Heart right ventricle (tissue), 16 donors: ENCODE data around the gene P2RY1. TPM values are rescaled to one million over a fixed set of nuclear protein-coding genes. Genes with fewer than 3 reads are reported as not detected.

Source experiments
- ATAC-seq, 8 donors: fragments of 200-7000 bp; cut with Tn5 transposase; one replicate each; pipeline ENCODE4 v1.9.1; 2020; ENCODE audit warnings: mild to moderate bottlenecking in 8 of 8, moderate library complexity in 8 of 8, moderate number of reproducible peaks in 1 of 8
- DNase-seq, 2 donors: peaks; one replicate each; pipeline ENCODE4 v3.0.0-alpha.2; 2020
- H3K27ac ChIP-seq, 10 donors: fragments of 200-600 bp; sonication (generic) in 2 of 10; one replicate each; pipeline versions ENCODE4 v1.5.0 to v1.8.0; 2020 to 2022; ENCODE audit warnings: mild to moderate bottlenecking in 3 of 10
- H3K27me3 ChIP-seq, 7 donors: fragments of 200-600 bp; one replicate each; pipeline ENCODE4 v1.8.0; 2021 to 2022; ENCODE audit warnings: mild to moderate bottlenecking in 2 of 7
- H3K36me3 ChIP-seq, 9 donors: fragments of 200-600 bp; sonication (generic) in 1 of 9; one replicate each; pipeline versions ENCODE4 v1.5.0 to v1.8.0; 2020 to 2022; ENCODE audit warnings: mild to moderate bottlenecking in 2 of 9
- H3K4me1 ChIP-seq, 9 donors: fragments of 200-600 bp; sonication (generic) in 1 of 9; one replicate each; pipeline versions ENCODE4 v1.5.0 to v1.8.0; 2020 to 2022; ENCODE audit warnings: mild to moderate bottlenecking in 4 of 9
- H3K4me3 ChIP-seq, 10 donors: fragments of 200-600 bp; sonication (generic) in 2 of 10; one replicate each; pipeline versions ENCODE4 v1.5.0 to v1.8.0; 2020 to 2022; ENCODE audit warnings: mild to moderate bottlenecking in 7 of 10, moderate library complexity in 2 of 10
- H3K9me3 ChIP-seq, 11 donors: fragments of 200-600 bp in 10 of 11; sonication (generic) in 2 of 11; one replicate each; pipeline versions ENCODE4 v1.5.0 to v1.8.0; 2013 to 2022; ENCODE audit warnings: mild to moderate bottlenecking in 2 of 11, control low read depth in 1 of 11, moderate library complexity in 1 of 11
- WGBS, 2 donors: extraction: QIAGEN DNeasy Blood & Tissue Kit; methylation state at CpG; one replicate each; pipeline ENCODE4 v1.1.7; 2013; ENCODE audit warnings: inconsistent platforms in 1 of 2; 5-methylcytosine and 5-hydroxymethylcytosine counted together
- intact Hi-C, 10 donors: fragments of 100-400 bp; cut with DNase I; formaldehyde crosslinking; loops; one replicate each; pipeline versions ENCODE4 v1.11.1 to v1.14.2; 2022
- polyA plus RNA-seq, 2 donors: library from polyadenylated mRNA; stranded (reverse); fragments of 200-250 nt; gene quantifications; one replicate each; pipeline ENCODE4 v1.2.3, GENCODE V29; 2013
- total RNA-seq, 10 donors: library from RNA; stranded (reverse); fragmentation: NEBNext Ultra II Directional in 3 of 10; extraction: Animal tissue kit (Norgen Biotek cat#: 25700) in 3 of 10; gene quantifications; one replicate each; pipeline versions ENCODE4 v1.2.1 to v1.2.4, GENCODE V29; 2021 to 2023
- TF ChIP-seq, protein P1 (sequence below), 9 donors: fragments of 200-600 bp; sonication (generic) in 2 of 9; IDR thresholded peaks; one replicate each; pipeline versions ENCODE4 v1.5.0 to v1.8.0; 2021 to 2022; ENCODE audit warnings: antibody characterized with exemption in 9 of 9, mild to moderate bottlenecking in 5 of 9, moderate library complexity in 1 of 9
- donor health status: Arrhythmogenic right ventricular cardiomyopathy.
- donor health status: ischemic (EF 13 %, LVEDD 7.1; RV severe dilation, severe dysfunction).
- donor health status: healthy with polysubstance abuse.
- donor health status: DM: no; HTN: yes; CAD: no.
- donor health status: DM: no; HTN: no; CAD: no.
- donor health status: ischemic (EF 25% LVEDD 6.9; RV normal size, moderate dysfunction).
- donor health status: ischemic (EF 25% LVEDD 5.7; RV mildly dilated, moderate dysfunction).
- donor health status: healthy.
- donor health status: DM: yes; HTN: yes; CAD: no.
- donor health status: Ischemic cardiomyopathy.
- donor health status: ischemic (EF 35%, LVEDD 5.7; RV mildly dilated, moderate dysfunction).
- donor health status: nonischemic (EF 11% LVEDD 7.7; RV severe dilation, severe dysfunction).
- donor health status: DM: yes; HTN: yes; CAD: no.
- donor health status: PGD.
- donor health status: ischemic (EF 29% LVEDD 5.4; RV normal size, mild dysfunction).
- donor health status: nonischemic (EF 23%, LVEDD 6.1; RV moderate dilation, normal function).

The P2RY1 gene
- total and polyA plus RNA-seq, 12 donors = 0.72 to 7.5 (median 4.3) TPM

DNA sequence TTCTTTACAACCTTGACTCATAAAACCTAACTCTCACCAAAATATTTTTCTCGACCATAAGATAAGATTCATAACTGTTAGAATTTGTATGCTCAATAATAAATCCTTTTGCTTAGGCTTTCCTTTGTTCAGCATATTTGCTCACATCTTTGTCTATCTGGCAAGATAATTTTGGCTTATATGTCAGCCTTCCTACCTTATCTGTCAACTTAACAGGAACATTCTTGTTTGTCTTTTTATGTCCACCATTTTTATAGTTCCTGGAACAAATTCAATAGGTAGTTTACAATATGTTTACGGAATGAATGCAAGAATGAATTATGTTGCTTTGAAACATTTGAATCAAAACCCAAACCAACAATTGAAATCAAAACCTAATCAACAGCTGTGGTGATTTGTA, 41.0 kb upstream of the P2RY1 start:
- no peak for DNase-seq
- WGBS, 2 donors = 91 to 95% methylated on average over 2 of the region's 2 CpGs
- intact Hi-C loops = no loop called here

DNA sequence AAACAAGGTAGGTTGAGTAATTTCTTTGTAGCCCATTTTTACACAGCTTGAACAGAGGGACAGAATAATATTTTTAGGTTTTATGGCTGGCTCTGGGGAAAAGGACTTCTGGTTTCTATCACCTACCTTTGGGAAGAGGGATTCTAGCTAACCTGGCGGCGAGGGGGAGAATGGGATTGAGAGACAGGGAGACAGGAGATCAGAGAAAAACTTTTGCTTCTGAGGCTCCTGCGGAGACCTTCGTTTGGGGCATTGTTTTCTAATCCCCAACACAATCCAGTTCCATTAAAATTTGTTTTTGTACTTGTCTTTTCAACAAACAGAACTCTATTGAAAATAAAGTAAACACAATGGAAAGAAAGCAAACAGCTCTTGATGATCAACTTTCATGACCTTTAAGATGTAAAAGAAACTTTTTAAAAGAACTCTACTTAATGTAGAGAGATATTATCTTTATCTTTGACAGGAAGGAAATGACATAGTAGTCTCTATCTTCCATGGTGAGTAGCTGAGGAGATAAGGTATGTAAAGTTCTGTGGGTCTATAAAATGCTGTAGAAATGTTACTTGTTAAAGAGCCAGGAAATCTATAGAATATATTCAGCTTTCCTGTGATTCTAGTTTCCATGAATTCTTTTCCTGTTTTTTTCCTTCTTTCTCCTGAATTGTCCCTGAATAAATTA, 37.0 kb upstream of the P2RY1 start:
- Histone ChIP-seq H3K4me1 (no peaks in the 10 kb centered on the region), H3K27ac (no peak overlapping the region), H3K27me3 (no peaks in the 10 kb centered on the region), H3K9me3 (peaks cover 0 to 4% (median 0%) of the 10 kb centered on the region in 11 donors), H3K36me3 (no peaks in the 10 kb centered on the region), H3K4me3 (no peak overlapping the region)
- no peak for ATAC-seq
- intact Hi-C loops = no loop called here
- DNase-seq = no peak
- TF ChIP-seq, protein P1, sequence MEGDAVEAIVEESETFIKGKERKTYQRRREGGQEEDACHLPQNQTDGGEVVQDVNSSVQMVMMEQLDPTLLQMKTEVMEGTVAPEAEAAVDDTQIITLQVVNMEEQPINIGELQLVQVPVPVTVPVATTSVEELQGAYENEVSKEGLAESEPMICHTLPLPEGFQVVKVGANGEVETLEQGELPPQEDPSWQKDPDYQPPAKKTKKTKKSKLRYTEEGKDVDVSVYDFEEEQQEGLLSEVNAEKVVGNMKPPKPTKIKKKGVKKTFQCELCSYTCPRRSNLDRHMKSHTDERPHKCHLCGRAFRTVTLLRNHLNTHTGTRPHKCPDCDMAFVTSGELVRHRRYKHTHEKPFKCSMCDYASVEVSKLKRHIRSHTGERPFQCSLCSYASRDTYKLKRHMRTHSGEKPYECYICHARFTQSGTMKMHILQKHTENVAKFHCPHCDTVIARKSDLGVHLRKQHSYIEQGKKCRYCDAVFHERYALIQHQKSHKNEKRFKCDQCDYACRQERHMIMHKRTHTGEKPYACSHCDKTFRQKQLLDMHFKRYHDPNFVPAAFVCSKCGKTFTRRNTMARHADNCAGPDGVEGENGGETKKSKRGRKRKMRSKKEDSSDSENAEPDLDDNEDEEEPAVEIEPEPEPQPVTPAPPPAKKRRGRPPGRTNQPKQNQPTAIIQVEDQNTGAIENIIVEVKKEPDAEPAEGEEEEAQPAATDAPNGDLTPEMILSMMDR (IDR thresholded peaks at IDR 0.05) = no peak
- WGBS, 2 donors = 56 to 69% methylated on average over 4 of the region's 4 CpGs

More for the DNA sequence above, 41.0 kb upstream of the P2RY1 start:
- no peak overlapping the region for H3K4me3 ChIP-seq
- H3K4me1 ChIP-seq = no peaks in the 10 kb centered on the region
- no peaks in the 10 kb centered on the region for H3K36me3 ChIP-seq
- no peak for ATAC-seq
- TF ChIP-seq, protein P1 (IDR thresholded peaks at IDR 0.05) = no peak
- H3K27ac ChIP-seq = no peak overlapping the region
- peaks cover 0 to 4% (median 0%) of the 10 kb centered on the region in 11 donors for H3K9me3 ChIP-seq
- H3K27me3 ChIP-seq = no peaks in the 10 kb centered on the region

DNA sequence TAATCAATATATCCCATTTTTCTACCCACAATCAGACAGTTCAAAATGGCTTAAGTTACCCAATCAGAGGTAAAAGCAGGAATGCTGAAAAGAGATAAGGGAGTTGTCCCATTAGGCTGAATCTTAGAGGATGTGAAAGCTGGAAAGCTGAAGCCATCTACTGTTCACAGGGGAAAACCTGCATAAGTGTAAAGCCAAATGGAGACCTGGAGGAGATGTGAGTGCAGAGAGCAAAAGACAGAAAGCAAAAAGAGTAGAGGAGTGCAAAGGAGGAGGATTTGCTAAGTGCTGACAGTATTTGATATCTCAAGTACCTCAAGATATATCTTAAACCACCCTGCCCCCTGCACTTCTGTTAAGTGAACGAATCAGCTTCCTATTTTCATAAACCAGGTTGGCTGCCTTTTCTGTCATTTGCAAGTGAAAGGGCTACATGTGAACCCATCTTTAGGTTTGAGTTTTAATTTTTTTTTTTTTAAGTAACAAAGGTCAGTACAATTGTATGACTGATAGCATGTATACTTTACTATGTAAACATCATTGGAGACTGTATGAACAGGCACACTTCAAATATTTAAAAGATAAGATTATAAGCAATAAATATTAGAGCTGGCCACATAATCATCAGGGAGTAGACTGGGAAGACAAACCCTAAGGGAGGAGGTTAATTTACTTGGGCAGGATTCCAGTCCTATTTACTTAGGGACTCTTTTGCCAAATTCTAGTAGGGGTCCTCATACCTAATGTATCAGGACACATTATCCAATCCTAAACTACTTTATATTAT, 22.8 kb upstream of the P2RY1 start:
- no peak for ATAC-seq
- Histone ChIP-seq H3K27ac (no peak overlapping the region), H3K36me3 (no peaks in the 10 kb centered on the region), H3K9me3 (no peaks in the 10 kb centered on the region), H3K27me3 (no peaks in the 10 kb centered on the region), H3K4me1 (no peaks in the 10 kb centered on the region), H3K4me3 (no peak overlapping the region)
- intact Hi-C loops = no loop called here
- TF ChIP-seq, protein P1 (IDR thresholded peaks at IDR 0.05) = no peak
- WGBS, 2 donors = 39 to 52% methylated on average over 1 of the region's 1 CpG
- DNase-seq = no peak

DNA sequence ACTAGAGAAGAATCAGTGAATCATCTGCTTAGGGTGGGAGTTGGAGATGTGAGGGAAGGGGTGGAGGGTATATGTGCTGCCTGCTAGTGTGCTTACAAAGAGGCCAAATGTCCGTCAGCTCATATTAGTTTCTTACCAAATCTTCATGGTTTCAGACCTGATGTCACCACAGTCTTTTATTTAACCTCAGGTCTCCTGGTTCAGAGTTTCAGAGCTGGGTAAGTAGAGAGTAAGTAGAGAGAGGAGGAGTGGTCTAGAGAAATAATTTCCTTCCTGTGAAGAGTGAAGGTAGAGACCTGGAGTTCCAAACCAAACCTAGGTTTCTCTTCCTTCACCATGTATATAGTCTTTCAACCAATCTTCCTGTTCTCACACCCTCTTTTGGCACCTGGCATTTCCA, 17.5 kb upstream of the P2RY1 start:
- ATAC-seq = no peak
- 94% methylated on average over 1 of the region's 1 CpG for WGBS, 2 donors
- Histone ChIP-seq H3K27ac (no peak overlapping the region), H3K4me3 (no peak overlapping the region), H3K36me3 (no peaks in the 10 kb centered on the region), H3K4me1 (no peaks in the 10 kb centered on the region), H3K27me3 (no peaks in the 10 kb centered on the region), H3K9me3 (no peaks in the 10 kb centered on the region)
- intact Hi-C loops = no loop called here
- TF ChIP-seq, protein P1 (IDR thresholded peaks at IDR 0.05) = no peak
- no peak for DNase-seq
